HCT116 (cell line): ENCODE measurements around the gene NF2. TPM values are rescaled to one million over a fixed set of nuclear protein-coding genes. Genes with fewer than 3 reads are reported as not detected.

Experiments used
- ATAC-seq: fragments of 200-7000 bp; cut with Tn5 transposase; 2 replicates; pipeline ENCODE4 v1.9.1; 2020; ENCODE audit warnings: mild to moderate bottlenecking, moderate library complexity
- BruUV-seq: library from RNA; stranded (reverse); fragments of 400-500 nt; replicated peaks from 2 replicates; lab custom pipeline; 2021; lab: Mats Ljungman, UMichigan
- CTCF ChIA-PET: fragments of 300-600 bp; sonication (Branson Sonifier 250); formaldehyde crosslinking; loops from one replicate; lab custom pipeline; 2021; ENCODE audit warnings: antibody characterized with exemption; lab: Charles Lee
- POLR2A ChIA-PET: fragments of 300-600, 350-600 bp; sonication (Branson Sonifier 250); formaldehyde crosslinking; loops from one replicate; lab custom pipeline; 2021; ENCODE audit warnings: antibody characterized with exemption; lab: Charles Lee
- RAD21 ChIA-PET, 2 experiments: fragments of 300-600 bp; sonication (Branson Sonifier 250); formaldehyde crosslinking; loops; one replicate each; lab custom pipeline; 2023; ENCODE audit warnings: low total read pairs in 2 of 2; ENCODE audit not compliant: uncharacterized antibody in 2 of 2, unreplicated experiment in 2 of 2, low non-redundant PET in 1 of 2; lab: Charles Lee
- DNase-seq: peaks from one replicate; pipeline ENCODE4 v3.0.0-alpha.2; 2010; ENCODE audit warnings: low read depth, low spot score
- H2AFZ ChIP-seq: fragments of 200-600 bp; shearing (Covaris generic), sonication (generic); 2 replicates; pipeline ENCODE4 v1.6.1; 2017; ENCODE audit warnings: low read depth, mixed run types, mixed read lengths, antibody characterized with exemption, low read length; ENCODE audit not compliant: poor library complexity, severe bottlenecking
- H3K27ac ChIP-seq: 2 replicates; pipeline ENCODE4 v1.5.1; 2012; ENCODE audit warnings: low read depth, low read length
- H3K27me3 ChIP-seq: fragments of 200-600 bp; sonication (generic); 2 replicates; pipeline ENCODE4 v1.6.1; 2016; ENCODE audit warnings: mixed run types, low read length, mixed read lengths; ENCODE audit not compliant: insufficient read depth
- H3K36me3 ChIP-seq, 2 experiments: fragments of 200-500 bp in 1 of 2; fragments of 200-600 bp in 1 of 2; sonication (Bioruptor generic) in 1 of 2; sonication (generic) in 1 of 2; 2 replicates each; pipeline versions ENCODE4 v1.5.1 to v1.6.1; 2014 to 2016; ENCODE audit warnings: low read length in 2 of 2, inconsistent platforms in 1 of 2, mixed read lengths in 1 of 2, mixed run types in 1 of 2; ENCODE audit not compliant: insufficient read depth in 2 of 2, control insufficient read depth in 1 of 2
- H3K4me1 ChIP-seq, 2 experiments: fragments of 200-600 bp in 1 of 2; sonication (generic) in 1 of 2; 2 replicates each; pipeline versions ENCODE4 v1.5.1 to v1.6.1; 2012 to 2017; ENCODE audit warnings: low read length in 2 of 2, inconsistent platforms in 1 of 2, mild to moderate bottlenecking in 1 of 2, mixed read lengths in 1 of 2, mixed run types in 1 of 2, moderate library complexity in 1 of 2; ENCODE audit not compliant: insufficient read depth in 2 of 2, control insufficient read depth in 1 of 2
- H3K4me2 ChIP-seq: fragments of 200-600 bp; sonication (generic); 2 replicates; pipeline ENCODE4 v1.6.1; 2017; ENCODE audit warnings: mixed run types, low read length, mixed read lengths
- H3K4me3 ChIP-seq, 2 experiments: fragments of 200-600 bp in 1 of 2; sonication (generic) in 1 of 2; replicated peaks in 1 of 2; 2 replicates each; pipeline ENCODE4 v1.5.1; 2011 to 2016; ENCODE audit warnings: low read length in 2 of 2, control low read depth in 1 of 2, low read depth in 1 of 2, mild to moderate bottlenecking in 1 of 2, mixed read lengths in 1 of 2, mixed run types in 1 of 2
- H3K79me2 ChIP-seq: fragments of 200-600 bp; sonication (generic); 2 replicates; pipeline ENCODE4 v1.6.1; 2017; ENCODE audit warnings: mild to moderate bottlenecking, mixed run types, low read length, moderate library complexity, mixed read lengths; ENCODE audit not compliant: insufficient read depth
- H3K9ac ChIP-seq: fragments of 200-600 bp; sonication (generic); 2 replicates; pipeline ENCODE4 v1.6.1; 2016; ENCODE audit warnings: low read length, mixed read lengths
- H3K9me2 ChIP-seq: fragments of 200-600 bp; sonication (generic), shearing (Covaris generic); 2 replicates; pipeline ENCODE4 v1.6.1; 2017; ENCODE audit warnings: mixed run types, mild to moderate bottlenecking, moderate library complexity; ENCODE audit not compliant: insufficient read depth
- H3K9me3 ChIP-seq, 2 experiments: fragments of 200-500 bp in 1 of 2; fragments of 200-600 bp in 1 of 2; sonication (Bioruptor generic) in 1 of 2; sonication (generic) in 1 of 2; 2 replicates each; pipeline ENCODE4 v1.6.1; 2014 to 2017; ENCODE audit warnings: low read length in 2 of 2, mixed read lengths in 2 of 2, inconsistent platforms in 1 of 2, low read depth in 1 of 2, mild to moderate bottlenecking in 1 of 2, mixed run types in 1 of 2, moderate library complexity in 1 of 2; ENCODE audit not compliant: control insufficient read depth in 1 of 2, insufficient read depth in 1 of 2
- H4K20me1 ChIP-seq: fragments of 200-600 bp; sonication (generic), shearing (Covaris generic); 2 replicates; pipeline ENCODE4 v1.6.1; 2017; ENCODE audit warnings: mixed run types, mild to moderate bottlenecking, moderate library complexity; ENCODE audit not compliant: insufficient read depth
- ATF3 ChIP-seq: IDR thresholded peaks from 2 replicates; pipeline ENCODE4 v1.6.1; 2012
- CEBPB ChIP-seq: IDR thresholded peaks from 2 replicates; pipeline ENCODE4 v1.6.1; 2012; ENCODE audit warnings: low read depth
- CTCF ChIP-seq, 3 experiments: fragments of 200-600 bp in 1 of 3; sonication (generic) in 1 of 3; IDR thresholded peaks in 2 of 3; conservative IDR thresholded peaks in 1 of 3; 2 replicates each; pipeline ENCODE4 v1.5.1; 2012 to 2017; ENCODE audit warnings: low read depth in 2 of 3, low read length in 2 of 3, antibody characterized with exemption in 1 of 3, borderline replicate concordance in 1 of 3, control low read depth in 1 of 3, mild to moderate bottlenecking in 1 of 3, mixed read lengths in 1 of 3, mixed run types in 1 of 3, moderate library complexity in 1 of 3; ENCODE audit not compliant: insufficient read depth in 1 of 3
- ELF1 ChIP-seq: IDR thresholded peaks from 2 replicates; pipeline ENCODE4 v1.6.1; 2012; ENCODE audit warnings: low read depth, borderline replicate concordance
- EZH2 ChIP-seq: fragments of 200-600 bp; sonication (generic); IDR thresholded peaks from 2 replicates; pipeline ENCODE4 v1.6.1; 2017; ENCODE audit warnings: antibody characterized with exemption, mixed run types
- EZH2phosphoT487 ChIP-seq: fragments of 200-600 bp; IDR thresholded peaks from 2 replicates; pipeline ENCODE4 v1.6.1; 2018; ENCODE audit warnings: antibody characterized with exemption, borderline replicate concordance
- JUND ChIP-seq: IDR thresholded peaks from 2 replicates; pipeline ENCODE4 v1.6.1; 2012
- POLR2A ChIP-seq: IDR thresholded peaks from 2 replicates; pipeline ENCODE4 v1.7.0; 2011; ENCODE audit warnings: borderline replicate concordance; ENCODE audit not compliant: insufficient read depth, insufficient read length; ENCODE audit errors: extremely low read depth
- POLR2AphosphoS5 ChIP-seq: IDR thresholded peaks from 2 replicates; pipeline ENCODE4 v1.6.1; 2011; ENCODE audit warnings: mild to moderate bottlenecking, low read depth, low read length, moderate library complexity
- RAD21 ChIP-seq: IDR thresholded peaks from 2 replicates; pipeline ENCODE4 v1.6.1; 2012; ENCODE audit warnings: low read depth, mild to moderate bottlenecking
- SIN3A ChIP-seq: IDR thresholded peaks from 2 replicates; pipeline ENCODE4 v1.6.1; 2012; ENCODE audit warnings: low read depth
- SP1 ChIP-seq: IDR thresholded peaks from 2 replicates; pipeline ENCODE4 v1.6.1; 2012; ENCODE audit warnings: low read depth
- SRF ChIP-seq: IDR thresholded peaks from 2 replicates; pipeline ENCODE4 v1.6.1; 2012; ENCODE audit warnings: low read depth
- TCF7L2 ChIP-seq: IDR thresholded peaks from 2 replicates; pipeline ENCODE4 v1.7.0; 2011; ENCODE audit warnings: borderline replicate concordance, inconsistent platforms; ENCODE audit not compliant: insufficient read depth, insufficient read length; ENCODE audit errors: extremely low read depth
- YY1 ChIP-seq: IDR thresholded peaks from 2 replicates; pipeline ENCODE4 v1.6.1; 2011; ENCODE audit warnings: low read length, low read depth, moderate library complexity, mild to moderate bottlenecking; ENCODE audit not compliant: insufficient replicate concordance; ENCODE audit errors: extremely low read depth
- ZBTB33 ChIP-seq: IDR thresholded peaks from 2 replicates; pipeline ENCODE4 v1.6.1; 2011; ENCODE audit warnings: mild to moderate bottlenecking, low read length, moderate library complexity; ENCODE audit not compliant: insufficient replicate concordance; ENCODE audit errors: extremely low read depth
- ZFX ChIP-seq: fragments of 450-650 bp; IDR thresholded peaks from 2 replicates; pipeline ENCODE4 v1.6.1; 2017
- ZNF274 ChIP-seq: fragments of 200-500 bp; sonication (Bioruptor generic); IDR thresholded peaks from 2 replicates; pipeline ENCODE4 v1.6.1; 2014; ENCODE audit warnings: mild to moderate bottlenecking, low read depth, low read length, inconsistent platforms
- intact Hi-C: fragments of 100-400 bp; cut with micrococcal nuclease; formaldehyde crosslinking; loops from 2 replicates; pipeline ENCODE4 v1.10.0; 2022
- total RNA-seq: library from RNA; stranded (reverse); gene quantifications from one replicate; pipeline ENCODE4 v1.2.1, GENCODE V29; 2021; ENCODE audit not compliant: unreplicated experiment
- TF ChIP-seq, protein P1 (sequence below): IDR thresholded peaks from 2 replicates; pipeline ENCODE4 v1.6.1; 2012; ENCODE audit warnings: low read depth

The NF2 gene
- total RNA-seq, 1 experiment from 2014 or later = 70.2 TPM

GRCh38 chr22:29598684-29599020, 4.8 kb upstream of the NF2 start:
- no peak for ATAC-seq
- no peaks in the 10 kb centered on the region for H3K27me3 ChIP-seq
- H3K79me2 ChIP-seq = peaks cover 1% of the 10 kb centered on the region; the same call in 1 of the 2 replicates
- ChIA-PET RAD21 (no interaction called here), POLR2A (no interaction called here), CTCF (no interaction called here)
- no peak overlapping the region for H3K4me2 ChIP-seq
- intact Hi-C loops = no loop called here
- BruUV-seq = no TSS peak
- peaks cover 21 to 36% of the 10 kb centered on the region in 2 experiments for H3K4me1 ChIP-seq
- H3K27ac ChIP-seq = no peak overlapping the region
- no peak overlapping the region for H3K9ac ChIP-seq
- H3K4me3 ChIP-seq = no peak overlapping the region
- DNase-seq = no peak
- no peaks in the 10 kb centered on the region for H3K9me2 ChIP-seq
- TF ChIP-seq ELF1 = no peak
- TF ChIP-seq TCF7L2 = no peak
- no peak for TF ChIP-seq YY1
- no peak for TF ChIP-seq ATF3
- no peak for TF ChIP-seq EZH2
- no peak for TF ChIP-seq ZBTB33
- TF ChIP-seq POLR2A = no peak
- TF ChIP-seq SIN3A = no peak
- no peak for TF ChIP-seq EZH2phosphoT487
- TF ChIP-seq RAD21 = no peak
- TF ChIP-seq SRF = no peak
- TF ChIP-seq POLR2AphosphoS5 = no peak
- TF ChIP-seq CTCF (IDR thresholded peaks at IDR 0.05 in 2 of 3, conservative IDR thresholded peaks at IDR 0.05 in 1 of 3; ENCODE audit: borderline replicate concordance in 1 of 3, insufficient read depth in 1 of 3, low read depth in 2 of 3, low read length in 2 of 3) = no peak
- no peak for TF ChIP-seq CEBPB
- TF ChIP-seq ZNF274 = no peak
- TF ChIP-seq SP1 = no peak
- no peak for TF ChIP-seq JUND
- TF ChIP-seq ZFX = no peak
- TF ChIP-seq, protein P1, sequence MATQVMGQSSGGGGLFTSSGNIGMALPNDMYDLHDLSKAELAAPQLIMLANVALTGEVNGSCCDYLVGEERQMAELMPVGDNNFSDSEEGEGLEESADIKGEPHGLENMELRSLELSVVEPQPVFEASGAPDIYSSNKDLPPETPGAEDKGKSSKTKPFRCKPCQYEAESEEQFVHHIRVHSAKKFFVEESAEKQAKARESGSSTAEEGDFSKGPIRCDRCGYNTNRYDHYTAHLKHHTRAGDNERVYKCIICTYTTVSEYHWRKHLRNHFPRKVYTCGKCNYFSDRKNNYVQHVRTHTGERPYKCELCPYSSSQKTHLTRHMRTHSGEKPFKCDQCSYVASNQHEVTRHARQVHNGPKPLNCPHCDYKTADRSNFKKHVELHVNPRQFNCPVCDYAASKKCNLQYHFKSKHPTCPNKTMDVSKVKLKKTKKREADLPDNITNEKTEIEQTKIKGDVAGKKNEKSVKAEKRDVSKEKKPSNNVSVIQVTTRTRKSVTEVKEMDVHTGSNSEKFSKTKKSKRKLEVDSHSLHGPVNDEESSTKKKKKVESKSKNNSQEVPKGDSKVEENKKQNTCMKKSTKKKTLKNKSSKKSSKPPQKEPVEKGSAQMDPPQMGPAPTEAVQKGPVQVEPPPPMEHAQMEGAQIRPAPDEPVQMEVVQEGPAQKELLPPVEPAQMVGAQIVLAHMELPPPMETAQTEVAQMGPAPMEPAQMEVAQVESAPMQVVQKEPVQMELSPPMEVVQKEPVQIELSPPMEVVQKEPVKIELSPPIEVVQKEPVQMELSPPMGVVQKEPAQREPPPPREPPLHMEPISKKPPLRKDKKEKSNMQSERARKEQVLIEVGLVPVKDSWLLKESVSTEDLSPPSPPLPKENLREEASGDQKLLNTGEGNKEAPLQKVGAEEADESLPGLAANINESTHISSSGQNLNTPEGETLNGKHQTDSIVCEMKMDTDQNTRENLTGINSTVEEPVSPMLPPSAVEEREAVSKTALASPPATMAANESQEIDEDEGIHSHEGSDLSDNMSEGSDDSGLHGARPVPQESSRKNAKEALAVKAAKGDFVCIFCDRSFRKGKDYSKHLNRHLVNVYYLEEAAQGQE = no peak
- H2AFZ ChIP-seq = no peak overlapping the region
- no peaks in the 10 kb centered on the region for H3K36me3 ChIP-seq
- H3K9me3 ChIP-seq = no peaks in the 10 kb centered on the region
- no peaks in the 10 kb centered on the region for H4K20me1 ChIP-seq
